Activated CD8-positive, alpha-beta memory T cell treated with anti-CD3 and anti-CD28 coated beads, Interleukin-2, amount 10 ng/mL, durations not matched to agents 7 days and 5 days (primary cell): Measurements from ENCODE around the gene EVPL. TPM values are rescaled to one million over a fixed set of nuclear protein-coding genes. Genes with fewer than 3 reads are reported as not detected.
A peak's percentile ranks its signal among the peaks of the same experiment; 100 is the strongest.
"Not testable (repeated sequence)": the region's sequence is repeated elsewhere in the genome, so short reads cannot be mapped to it uniquely, and the experiment has no call there.

Experiments used
- ATAC-seq: fragments of 150-1000 bp; cut with Tn5 transposase; one replicate; pipeline ENCODE4 v1.10.0; 2021; ENCODE audit warnings: moderate library complexity
- CTCF ChIA-PET: fragments of 350-600 bp; sonication (Branson Sonifier 250); formaldehyde crosslinking; loops from one replicate; lab custom pipeline; 2021; ENCODE audit warnings: antibody characterized with exemption; lab: Charles Lee
- DNase-seq: peaks from one replicate; pipeline ENCODE4 v3.0.0-alpha.2; 2020
- H3K27ac Mint-ChIP-seq: one replicate; pipeline ENCODE4 v1.8.0; 2021; ENCODE audit warnings: mild to moderate bottlenecking, mixed read lengths
- H3K27me3 Mint-ChIP-seq: one replicate; pipeline ENCODE4 v1.8.0; 2021; ENCODE audit warnings: mixed read lengths
- H3K36me3 Mint-ChIP-seq: one replicate; pipeline ENCODE4 v1.8.0; 2021; ENCODE audit warnings: mild to moderate bottlenecking, mixed read lengths
- H3K4me1 Mint-ChIP-seq: one replicate; pipeline ENCODE4 v1.8.0; 2021; ENCODE audit warnings: mixed read lengths
- H3K4me3 Mint-ChIP-seq: one replicate; pipeline ENCODE4 v1.8.0; 2021; ENCODE audit warnings: mild to moderate bottlenecking, moderate library complexity, mixed read lengths
- H3K9me3 Mint-ChIP-seq: one replicate; pipeline ENCODE4 v1.8.0; 2022; ENCODE audit warnings: low read depth, mixed read lengths
- total RNA-seq, 2 experiments: library from RNA; stranded (reverse); gene quantifications; one replicate each; pipeline ENCODE4 v1.2.3, GENCODE V29; 2021

Gene EVPL
- total RNA-seq, 2 experiments from 2014 or later, result 0.03 TPM; not detected in 1

DNA sequence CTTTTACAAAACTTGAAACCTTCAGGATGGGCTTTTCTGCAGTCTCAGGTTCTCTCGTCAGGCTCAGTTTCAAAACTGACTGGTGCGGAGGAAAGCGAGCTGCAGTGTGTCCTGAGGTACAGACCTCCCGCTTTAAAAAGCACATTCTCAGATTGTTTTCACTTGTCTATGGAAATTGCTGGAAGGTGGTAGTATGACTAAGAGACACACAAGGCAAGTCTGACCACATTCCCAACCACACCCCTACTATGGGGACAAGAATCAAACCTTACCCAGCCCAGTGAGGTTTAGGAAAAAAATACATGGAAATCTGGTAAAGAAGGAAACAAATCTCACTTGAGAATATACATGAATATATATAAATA, 27.0 kb upstream of the EVPL start:
- Mint-ChIP-seq H3K4me3 (no peak overlapping the region), H3K27ac (peak overlapping the region; percentile 42), H3K4me1 (peaks cover 9% of the 10 kb centered on the region), H3K27me3 (no peaks in the 10 kb centered on the region), H3K36me3 (peaks cover 44% of the 10 kb centered on the region), H3K9me3 (no peaks in the 10 kb centered on the region)
- no peak for DNase-seq
- ATAC-seq, result no peak
- CTCF ChIA-PET, result interaction anchor here (1.2 to 1.9 kb wide), 2 partner anchors 10 to 40 kb away, joined by 3 to 6 read pairs; no protein-coding TSS in a partner anchor

DNA sequence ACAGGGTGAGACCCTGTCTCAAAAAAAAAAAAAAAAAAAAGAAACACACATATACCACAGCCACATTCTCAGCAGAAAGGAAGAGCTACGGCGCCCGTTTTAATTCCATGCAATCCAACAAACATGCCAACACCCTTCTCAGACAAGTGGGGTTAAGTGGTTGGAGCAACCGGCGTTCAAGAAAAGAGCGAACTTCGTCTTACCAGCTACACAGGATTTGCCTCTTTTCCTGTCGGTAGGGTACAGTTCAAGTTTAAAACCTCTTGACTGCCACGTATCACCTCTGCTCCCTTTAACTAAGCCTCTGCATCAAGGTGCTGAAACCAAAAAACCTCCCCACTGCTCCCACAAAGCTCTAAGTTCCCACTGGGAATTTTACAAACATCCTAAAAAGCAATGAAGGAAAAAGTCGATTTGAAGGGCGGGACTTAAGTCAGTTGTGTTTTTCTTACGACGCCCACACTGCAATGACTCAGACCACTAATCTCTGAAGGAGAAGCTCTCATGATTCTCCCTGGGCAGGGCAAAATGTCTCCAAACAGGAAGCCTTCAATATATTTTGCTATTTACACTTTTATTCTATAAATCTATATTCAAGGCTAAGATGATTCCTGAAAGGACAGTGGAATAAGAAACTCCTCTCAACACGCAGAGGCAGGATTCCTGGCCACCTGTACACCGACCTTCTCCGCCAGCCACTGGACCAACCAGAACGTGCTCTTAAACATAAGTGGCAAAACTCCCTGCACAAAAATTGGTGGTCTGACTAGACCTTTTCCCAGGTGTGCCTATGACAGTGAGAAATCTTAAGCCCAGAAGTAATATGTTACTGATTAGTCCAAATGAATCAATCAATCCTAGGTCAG, 26.4 kb upstream of the EVPL start:
- Mint-ChIP-seq H3K27ac (peak overlapping the region; percentile 42), H3K4me3 (no peak overlapping the region), H3K4me1 (peaks cover 9% of the 10 kb centered on the region), H3K27me3 (no peaks in the 10 kb centered on the region), H3K9me3 (no peaks in the 10 kb centered on the region), H3K36me3 (peaks cover 38% of the 10 kb centered on the region)
- ATAC-seq, result no peak
- CTCF ChIA-PET, result interaction anchor here (1.2 to 1.9 kb wide), 2 partner anchors 10 to 39 kb away, joined by 3 to 6 read pairs; no protein-coding TSS in a partner anchor
- DNase-seq, result no peak

DNA sequence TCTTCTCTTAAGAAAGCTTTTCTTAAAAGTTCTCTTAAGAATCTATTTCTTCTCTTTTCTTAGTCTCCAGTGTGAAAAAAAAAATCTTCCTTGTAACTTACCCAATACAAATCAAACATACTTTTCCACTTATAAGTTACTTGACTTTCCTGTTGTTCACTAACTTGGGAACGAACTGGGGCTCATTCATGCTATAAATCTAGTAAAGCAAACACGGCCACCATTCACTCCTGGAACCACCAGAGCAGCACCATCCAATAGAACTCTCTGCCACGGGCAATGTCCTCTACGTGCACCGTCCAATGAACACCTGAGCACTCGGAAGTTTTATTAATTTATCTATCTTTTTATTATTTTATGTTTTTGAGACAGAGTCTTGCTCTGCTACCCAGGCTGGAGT, 24.5 kb upstream of the EVPL start:
- ATAC-seq, result no peak
- Mint-ChIP-seq H3K36me3 (peaks cover 35% of the 10 kb centered on the region), H3K27me3 (no peaks in the 10 kb centered on the region), H3K9me3 (no peaks in the 10 kb centered on the region), H3K4me3 (no peak overlapping the region), H3K27ac (no peak overlapping the region), H3K4me1 (peaks cover 9% of the 10 kb centered on the region)
- CTCF ChIA-PET, result interaction anchor here (2.0 kb wide), 1 partner anchor 37 kb away, joined by 10 read pairs; no protein-coding TSS in a partner anchor
- no peak for DNase-seq

DNA sequence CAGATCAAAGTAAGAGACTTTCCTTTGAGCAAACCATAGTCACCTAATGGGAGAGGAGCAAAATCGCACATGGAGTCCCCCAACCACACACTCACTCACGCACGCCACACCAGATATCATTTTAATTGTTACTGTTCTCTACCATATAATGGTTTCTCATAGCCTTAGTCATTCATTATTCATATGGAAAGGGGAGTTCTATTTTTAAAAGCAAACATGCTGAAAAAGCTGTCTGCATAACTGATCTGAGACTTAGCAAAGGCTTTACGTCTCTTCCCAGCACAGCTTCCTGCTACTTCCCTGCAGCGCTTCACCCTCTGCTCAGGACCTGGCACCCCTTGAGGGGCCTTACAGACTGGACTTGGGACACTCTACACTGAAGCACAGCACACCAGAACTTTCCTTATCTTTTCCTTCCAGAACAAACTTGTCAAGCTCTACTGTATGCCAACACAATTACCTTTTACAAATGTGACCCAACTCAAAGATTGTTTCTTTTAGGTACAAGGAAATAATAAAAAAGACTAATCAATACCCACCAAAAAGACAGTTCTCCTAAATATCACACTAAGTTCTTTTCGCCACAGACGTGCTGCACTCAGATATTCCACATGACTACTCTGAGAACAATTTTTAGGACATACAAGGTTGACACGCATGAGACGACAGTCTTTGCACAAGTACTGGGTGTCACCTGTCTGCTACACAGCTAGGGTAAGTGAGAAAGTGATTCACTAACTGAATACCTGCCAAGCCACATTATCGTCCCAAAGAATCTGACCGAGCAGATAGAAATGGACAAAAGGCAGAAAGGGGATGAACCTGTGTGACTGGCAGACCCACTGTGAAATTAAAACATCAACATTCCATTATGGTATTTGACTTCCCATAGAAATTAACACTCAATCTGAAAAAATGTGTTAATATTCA, 23.7 kb upstream of the EVPL start:
- ATAC-seq (no peak), DNase-seq (no peak)
- Mint-ChIP-seq H3K27me3 (no peaks in the 10 kb centered on the region), H3K36me3 (peaks cover 30% of the 10 kb centered on the region), H3K4me1 (peaks cover 6% of the 10 kb centered on the region), H3K27ac (no peak overlapping the region), H3K4me3 (no peak overlapping the region), H3K9me3 (no peaks in the 10 kb centered on the region)
- CTCF ChIA-PET, result interaction anchor here (2.0 kb wide), 1 partner anchor 36 kb away, joined by 10 read pairs; no protein-coding TSS in a partner anchor

DNA sequence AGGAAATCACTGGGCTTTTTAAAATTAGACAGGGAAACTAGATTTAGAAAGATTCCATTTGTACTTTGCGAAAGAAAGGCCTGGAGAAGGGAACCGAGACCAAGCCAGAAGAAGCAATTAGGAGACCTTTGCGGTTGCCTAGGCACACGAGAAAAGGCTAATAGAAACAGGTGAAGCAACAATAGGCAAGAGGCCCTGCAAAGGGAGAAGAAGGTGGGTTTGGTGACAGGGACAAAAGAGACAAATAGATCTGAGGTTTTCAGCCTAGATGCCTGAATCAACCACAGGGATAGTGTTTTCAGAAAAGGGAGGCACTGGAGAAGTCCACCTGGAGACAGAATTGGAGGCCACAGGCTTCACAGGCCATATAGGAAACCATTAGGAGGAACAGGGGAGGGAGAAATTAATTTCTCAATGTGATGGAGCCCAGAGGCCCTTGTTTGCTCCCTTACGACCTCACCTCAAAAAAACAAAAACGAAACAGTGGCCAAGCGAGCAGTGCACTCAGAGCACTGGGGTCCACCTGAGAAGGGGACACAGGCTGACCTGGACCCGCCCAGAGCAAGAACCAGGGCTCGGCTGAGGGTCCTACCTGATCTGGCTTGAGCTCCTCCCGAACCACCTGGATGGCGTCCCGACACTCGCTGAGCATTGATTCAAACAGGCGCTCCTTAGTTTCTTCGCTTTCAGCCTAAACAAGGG, 22.9 kb upstream of the EVPL start:
- Mint-ChIP-seq H3K27me3 (no peaks in the 10 kb centered on the region), H3K9me3 (no peaks in the 10 kb centered on the region), H3K4me1 (peaks cover 5% of the 10 kb centered on the region), H3K27ac (no peak overlapping the region), H3K4me3 (no peak overlapping the region), H3K36me3 (peaks cover 35% of the 10 kb centered on the region)
- no peak for DNase-seq
- CTCF ChIA-PET, result interaction anchor here (0.7 to 2.0 kb wide), 2 partner anchors 36 to 68 kb away, joined by 3 to 10 read pairs; no protein-coding TSS in a partner anchor
- no peak for ATAC-seq

DNA sequence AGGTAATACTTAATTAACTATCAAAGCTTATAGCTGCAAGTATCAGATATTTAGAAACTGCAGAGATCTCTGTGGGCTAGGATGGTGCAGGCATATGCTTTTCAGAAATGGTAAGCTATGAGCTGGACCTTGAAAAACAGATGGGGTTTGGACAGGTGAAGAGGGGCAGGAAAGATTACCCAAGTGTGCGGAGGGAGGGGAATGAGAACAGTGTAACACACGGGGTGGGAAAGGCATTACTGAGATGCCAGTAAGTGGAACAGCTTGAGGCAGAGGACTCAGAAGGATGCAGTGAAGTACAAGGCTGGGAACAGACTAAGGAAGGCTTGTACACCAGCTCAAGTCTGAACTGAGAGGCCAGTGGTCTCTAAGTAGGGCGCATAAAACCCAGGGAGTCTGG, 22.1 kb upstream of the EVPL start:
- Mint-ChIP-seq H3K4me3 (no peak overlapping the region), H3K36me3 (peaks cover 41% of the 10 kb centered on the region), H3K27me3 (no peaks in the 10 kb centered on the region)

DNA sequence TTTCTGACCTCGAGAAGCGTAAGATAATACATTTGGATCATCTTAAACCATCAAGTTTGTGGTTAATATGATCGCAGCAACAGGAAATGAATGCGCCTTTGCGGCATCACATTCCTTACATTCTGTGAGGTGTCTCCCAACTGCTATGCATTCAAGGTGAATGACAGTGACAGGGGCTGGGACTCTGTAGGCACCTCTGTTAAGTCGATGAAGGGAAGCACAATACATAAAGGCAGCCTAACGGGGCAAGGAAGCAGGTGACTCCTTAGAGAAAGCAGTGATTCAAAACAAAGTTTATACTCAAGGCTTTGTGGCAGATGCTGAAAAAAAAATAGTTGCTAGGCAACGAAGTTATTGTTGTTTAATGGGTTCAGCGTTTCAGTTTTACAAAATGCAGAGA, 21.6 kb upstream of the EVPL start:
- ATAC-seq, result no peak
- H3K4me1 Mint-ChIP-seq, result peaks cover 3% of the 10 kb centered on the region
- no peaks in the 10 kb centered on the region for H3K27me3 Mint-ChIP-seq
- no peak overlapping the region for H3K27ac Mint-ChIP-seq
- no peaks in the 10 kb centered on the region for H3K9me3 Mint-ChIP-seq
- no peak overlapping the region for H3K4me3 Mint-ChIP-seq
- peaks cover 41% of the 10 kb centered on the region for H3K36me3 Mint-ChIP-seq
- no peak for DNase-seq
- CTCF ChIA-PET, result no interaction called here

More for the DNA sequence above, 22.1 kb upstream of the EVPL start:
- H3K9me3 Mint-ChIP-seq, result no peaks in the 10 kb centered on the region
- DNase-seq, result no peak
- H3K27ac Mint-ChIP-seq, result no peak overlapping the region
- no peak for ATAC-seq
- CTCF ChIA-PET, result interaction anchor here (0.7 kb wide), 1 partner anchor 68 kb away, joined by 3 read pairs; no protein-coding TSS in a partner anchor
- H3K4me1 Mint-ChIP-seq, result peaks cover 5% of the 10 kb centered on the region

DNA sequence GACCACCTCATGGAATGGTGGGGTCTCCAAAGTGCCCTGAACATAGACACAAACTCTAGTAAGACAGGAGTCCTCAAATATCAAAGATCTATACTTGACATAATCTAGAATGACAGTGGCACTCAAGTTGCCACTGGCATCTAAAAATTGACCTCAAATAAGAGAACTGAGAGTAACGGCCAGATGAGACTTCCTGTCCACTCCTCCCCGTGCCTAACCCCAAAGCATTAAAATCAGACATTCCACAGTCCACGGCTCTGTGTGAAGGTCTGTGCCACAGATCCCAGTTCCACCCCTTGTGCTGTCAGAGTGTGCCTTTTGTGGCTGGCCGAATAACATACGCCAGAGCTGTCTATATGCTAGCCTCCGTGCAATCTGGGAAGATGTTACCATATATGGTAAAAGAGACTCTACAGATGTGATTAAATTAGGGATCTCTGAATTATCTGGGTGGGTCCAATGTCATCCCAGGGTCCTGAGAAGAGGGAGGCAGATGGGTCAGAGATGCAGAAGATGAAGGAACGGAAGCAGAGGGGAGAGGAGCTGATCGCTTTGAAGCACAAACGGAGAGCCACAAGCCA, 21.0 kb upstream of the EVPL start:
- no peak overlapping the region for H3K27ac Mint-ChIP-seq

DNA sequence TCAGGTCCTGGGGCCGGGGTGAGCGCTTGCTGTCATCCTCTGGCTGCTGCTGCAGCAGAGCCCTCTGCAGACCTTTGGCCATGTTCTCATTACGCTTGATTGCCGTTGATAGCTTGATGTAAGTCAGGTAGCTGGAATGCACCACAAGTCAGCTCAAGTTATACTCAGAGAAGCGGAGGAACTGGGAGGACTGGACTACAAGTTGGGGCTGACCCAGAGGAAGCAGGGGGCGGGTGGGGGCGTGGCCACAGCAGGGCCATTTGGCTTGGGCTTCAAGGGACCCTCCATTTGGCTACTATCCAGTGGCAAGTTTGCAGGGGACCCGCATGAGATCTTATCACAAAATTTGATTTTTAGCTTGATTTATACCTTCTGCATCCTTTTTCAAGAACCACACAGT, 19.0 kb upstream of the EVPL start:
- H3K36me3 Mint-ChIP-seq, result peaks cover 48% of the 10 kb centered on the region
- ATAC-seq (no peak), DNase-seq (no peak)
- no peaks in the 10 kb centered on the region for H3K9me3 Mint-ChIP-seq
- no peaks in the 10 kb centered on the region for H3K27me3 Mint-ChIP-seq
- H3K4me3 Mint-ChIP-seq, result no peak overlapping the region
- no peak overlapping the region for H3K27ac Mint-ChIP-seq
- CTCF ChIA-PET, result interaction anchor here (0.6 to 2.1 kb wide), 2 partner anchors 32 to 72 kb away, joined by 3 to 8 read pairs; no protein-coding TSS in a partner anchor
- no peaks in the 10 kb centered on the region for H3K4me1 Mint-ChIP-seq

More for the DNA sequence above, 21.0 kb upstream of the EVPL start:
- Mint-ChIP-seq H3K9me3 (no peaks in the 10 kb centered on the region), H3K4me1 (no peaks in the 10 kb centered on the region), H3K36me3 (peaks cover 43% of the 10 kb centered on the region), H3K4me3 (no peak overlapping the region), H3K27me3 (no peaks in the 10 kb centered on the region)
- DNase-seq (no peak), ATAC-seq (no peak)
- CTCF ChIA-PET, result interaction anchor here (1.2 kb wide), 1 partner anchor 232 kb away, joined by 4 read pairs; no protein-coding TSS in a partner anchor

DNA sequence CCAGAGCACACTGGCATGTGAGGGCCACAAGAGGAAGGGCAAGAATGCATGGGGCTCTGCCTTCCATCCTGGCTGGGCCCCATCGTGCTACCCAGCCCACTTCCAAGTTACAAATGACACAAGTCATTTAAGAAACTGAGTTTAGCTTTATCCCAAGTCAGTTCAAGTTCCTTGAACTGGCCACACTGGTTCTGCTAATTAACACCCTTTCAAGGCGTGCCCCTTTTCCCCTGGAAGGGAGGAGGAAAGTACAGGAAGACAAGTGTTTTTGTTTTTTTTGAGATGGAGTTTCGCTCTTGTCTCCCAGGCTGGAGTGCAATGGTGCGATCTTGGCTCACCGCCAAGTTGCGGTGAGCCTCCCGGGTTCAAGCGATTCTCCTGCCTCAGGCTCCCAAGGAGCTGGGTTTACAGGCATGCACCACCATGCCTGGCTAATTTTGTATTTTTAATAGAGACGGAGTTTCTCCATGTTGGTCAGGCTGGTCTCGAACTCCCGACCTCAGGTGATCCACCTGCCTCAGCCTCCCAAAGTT, 17.4 kb upstream of the EVPL start:
- H3K4me3 Mint-ChIP-seq, H3K4me1 Mint-ChIP-seq, H3K27ac Mint-ChIP-seq, DNase-seq, CTCF ChIA-PET, H3K9me3 Mint-ChIP-seq, H3K27me3 Mint-ChIP-seq, ATAC-seq: not testable (repeated sequence)
- peaks cover 50% of the 10 kb centered on the region for H3K36me3 Mint-ChIP-seq

DNA sequence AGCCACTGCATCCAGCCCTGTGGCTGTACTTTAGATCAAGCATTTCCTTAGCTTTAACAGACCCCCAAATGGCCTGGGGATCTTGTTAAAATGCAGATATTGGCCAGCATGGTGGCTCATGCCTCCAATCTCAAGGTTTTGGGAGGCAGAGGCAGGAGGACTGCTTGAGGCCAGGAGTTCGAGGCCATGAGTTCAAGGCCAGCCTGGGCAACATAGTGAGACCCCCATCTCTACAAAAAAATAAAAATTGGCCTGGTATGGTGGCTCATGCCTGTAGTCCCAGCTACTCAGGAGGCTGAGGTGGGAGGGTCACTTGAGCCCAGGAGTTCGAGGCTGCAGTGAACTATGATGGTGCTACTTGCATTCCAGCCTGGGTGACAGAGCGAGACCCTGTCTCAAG, 15.8 kb upstream of the EVPL start:
- not testable (repeated sequence) for H3K27me3 Mint-ChIP-seq, H3K4me1 Mint-ChIP-seq, DNase-seq, H3K27ac Mint-ChIP-seq, ATAC-seq, H3K4me3 Mint-ChIP-seq, H3K9me3 Mint-ChIP-seq
- CTCF ChIA-PET, result interaction anchor here (0.7 to 1.4 kb wide), 3 partner anchors 19 to 237 kb away, joined by 3 to 4 read pairs (median 4); no protein-coding TSS in a partner anchor
- peaks cover 54% of the 10 kb centered on the region for H3K36me3 Mint-ChIP-seq

DNA sequence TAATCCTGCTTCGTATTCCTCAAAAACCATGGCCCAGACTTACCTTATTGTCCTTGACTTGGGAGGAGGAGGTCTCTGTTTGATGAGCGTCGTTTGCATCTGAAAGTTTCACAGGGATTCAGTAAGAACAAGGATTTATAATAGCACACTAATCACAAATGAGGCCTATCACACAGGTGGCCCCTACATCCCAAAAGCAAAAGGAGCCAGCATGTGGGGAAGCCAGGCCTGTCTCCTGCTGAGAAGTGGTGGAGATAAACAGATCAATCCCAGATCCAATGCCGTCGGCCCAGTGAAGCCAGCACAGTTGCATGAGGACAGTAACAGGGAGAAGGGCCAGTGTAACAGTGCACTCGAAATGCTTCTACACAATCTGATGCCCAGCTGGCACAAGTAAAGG, 13.3 kb upstream of the EVPL start:
- H3K27me3 Mint-ChIP-seq, result no peaks in the 10 kb centered on the region
- H3K4me1 Mint-ChIP-seq, result peaks cover 5% of the 10 kb centered on the region
- CTCF ChIA-PET, result no interaction called here
- no peak overlapping the region for H3K4me3 Mint-ChIP-seq
- no peak overlapping the region for H3K27ac Mint-ChIP-seq
- H3K9me3 Mint-ChIP-seq, result no peaks in the 10 kb centered on the region
- DNase-seq (no peak), ATAC-seq (no peak)
- H3K36me3 Mint-ChIP-seq, result peaks cover 46% of the 10 kb centered on the region
